GM19351 (cell line): ENCODE results near the gene MUSK.
"Not testable (repeated sequence)": the region's sequence is repeated elsewhere in the genome, so short reads cannot be mapped to it uniquely, and the experiment has no call there.

Experiments used
- ATAC-seq: cut with Tn5 transposase; IDR thresholded peaks from one replicate; pipeline ENCODE4 v1.9.1; 2021; ENCODE audit warnings: mild to moderate bottlenecking, moderate library complexity; ENCODE audit not compliant: unreplicated experiment

Gene MUSK

DNA sequence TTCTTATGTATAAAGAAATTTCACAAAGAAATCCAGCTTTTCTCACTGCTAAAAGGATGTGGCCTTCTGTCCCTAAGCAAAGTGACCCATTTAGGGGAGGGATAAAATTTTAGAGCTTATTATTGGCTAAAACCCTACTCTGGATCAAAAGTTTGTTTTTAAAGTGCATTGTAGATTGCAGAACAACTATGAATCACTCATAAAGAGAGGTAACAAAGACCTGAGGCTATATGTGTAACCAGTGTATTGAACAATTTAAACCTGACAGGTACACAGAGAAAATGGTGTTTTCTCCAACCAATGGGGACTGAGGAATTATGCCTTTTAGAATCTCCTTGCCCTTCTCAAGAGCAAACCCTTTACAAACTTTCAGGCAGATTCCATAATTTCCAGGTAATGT lies 86.6 kb downstream of the MUSK start:
- ATAC-seq: no peak

DNA sequence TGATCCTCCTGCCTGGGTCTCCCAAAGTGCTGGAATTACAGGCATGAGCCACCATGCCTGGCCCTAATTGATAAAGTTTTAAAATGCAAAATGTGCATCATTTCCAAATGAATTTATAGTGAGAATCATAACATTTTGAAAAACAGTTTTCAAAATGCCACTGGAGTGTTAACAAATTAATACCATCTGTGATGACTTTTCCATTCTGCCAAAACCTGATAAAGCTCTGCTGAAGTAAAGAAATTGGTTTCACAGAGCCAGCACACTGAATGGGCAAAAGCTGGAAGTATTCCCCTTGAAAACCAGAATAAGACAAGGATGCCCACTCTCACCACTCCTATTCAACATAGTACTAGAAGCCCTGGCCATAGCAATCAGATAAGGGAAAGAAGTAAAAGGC lies 89.6 kb downstream of the MUSK start:
- no peak for ATAC-seq

GRCh38 chr9:110762783-110763182 lies 94.2 kb downstream of the MUSK start:
- no peak for ATAC-seq

DNA sequence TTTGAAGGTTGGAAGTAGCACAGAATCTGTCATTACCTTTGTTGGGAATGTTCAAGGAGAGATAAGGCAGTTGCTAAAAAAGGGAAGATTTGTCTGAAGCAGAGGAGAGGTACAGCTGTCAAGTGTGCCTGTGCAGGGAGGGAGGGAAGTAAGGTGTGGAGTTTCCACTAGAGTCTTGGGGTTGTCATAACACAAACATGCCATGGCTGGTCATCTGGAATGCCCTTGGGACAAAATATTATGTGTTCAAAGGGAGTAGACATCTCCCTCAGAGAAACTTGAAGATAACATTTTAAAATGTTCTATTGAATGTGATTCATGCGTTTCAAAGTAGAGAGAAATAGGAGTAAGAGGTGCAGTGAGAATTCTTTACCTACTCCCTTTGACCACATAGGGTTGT lies 95.0 kb downstream of the MUSK start:
- ATAC-seq: no peak

- no peak for ATAC-seq
Observed at GRCh38 chr9:110764006-110764405, 95.4 kb downstream of the MUSK start.

- no peak for ATAC-seq
Observed at GRCh38 chr9:110765926-110766325, 97.3 kb downstream of the MUSK start.

GRCh38 chr9:110767559-110768063 lies 99.0 kb downstream of the MUSK start:
- no peak for ATAC-seq

GRCh38 chr9:110768886-110769285 lies 100.3 kb downstream of the MUSK start:
- ATAC-seq: no peak

- ATAC-seq: no peak
Observed at GRCh38 chr9:110769667-110770066, 101.1 kb downstream of the MUSK start.

DNA sequence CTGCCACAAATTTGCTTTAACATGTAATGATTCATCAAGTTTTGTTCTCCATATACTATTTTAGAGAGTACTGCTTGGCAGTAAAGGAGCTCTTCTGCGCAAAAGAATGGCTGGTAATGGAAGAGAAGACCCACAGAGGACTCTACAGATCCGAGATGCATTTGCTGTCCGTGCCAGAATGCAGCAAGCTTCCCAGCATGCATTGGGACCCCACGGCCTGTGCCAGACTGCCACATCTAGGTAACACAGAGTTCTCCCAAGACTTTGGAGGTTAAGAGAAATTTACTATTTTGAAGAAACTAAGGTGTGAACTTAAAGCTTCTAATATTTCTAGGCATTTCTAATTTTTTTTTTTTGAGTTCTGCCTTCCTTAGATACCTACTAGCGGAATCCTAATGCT lies 107.1 kb downstream of the MUSK start:
- ATAC-seq: no peak

DNA sequence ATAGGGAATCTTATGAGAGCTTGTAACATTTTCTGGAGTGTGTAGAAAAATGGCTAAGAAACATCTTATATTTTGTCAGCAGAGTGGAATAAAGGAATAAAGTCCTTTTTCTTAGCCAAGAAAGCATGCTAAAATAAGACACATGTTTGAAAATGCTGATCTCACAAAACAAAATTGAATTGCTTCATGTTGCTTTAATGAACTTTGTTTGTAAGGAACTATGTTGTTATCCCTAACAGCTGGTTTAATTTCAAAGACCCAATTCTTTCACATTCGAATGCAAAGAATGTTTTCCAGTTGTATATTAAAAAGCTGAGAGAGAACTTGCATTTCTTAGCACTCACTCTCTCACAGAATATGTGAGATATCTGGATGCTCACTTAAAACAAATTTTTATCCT lies 107.6 kb downstream of the MUSK start:
- ATAC-seq: no peak

- ATAC-seq: no peak
Observed at GRCh38 chr9:110777196-110777875, 108.7 kb downstream of the MUSK start.

GRCh38 chr9:110777876-110778215 lies 109.3 kb downstream of the MUSK start:
- no peak for ATAC-seq

GRCh38 chr9:110782701-110783100 lies 114.1 kb downstream of the MUSK start:
- ATAC-seq: no peak

GRCh38 chr9:110784309-110784708 lies 115.7 kb downstream of the MUSK start:
- ATAC-seq: no peak

GRCh38 chr9:110785166-110785565 lies 116.6 kb downstream of the MUSK start:
- no peak for ATAC-seq

DNA sequence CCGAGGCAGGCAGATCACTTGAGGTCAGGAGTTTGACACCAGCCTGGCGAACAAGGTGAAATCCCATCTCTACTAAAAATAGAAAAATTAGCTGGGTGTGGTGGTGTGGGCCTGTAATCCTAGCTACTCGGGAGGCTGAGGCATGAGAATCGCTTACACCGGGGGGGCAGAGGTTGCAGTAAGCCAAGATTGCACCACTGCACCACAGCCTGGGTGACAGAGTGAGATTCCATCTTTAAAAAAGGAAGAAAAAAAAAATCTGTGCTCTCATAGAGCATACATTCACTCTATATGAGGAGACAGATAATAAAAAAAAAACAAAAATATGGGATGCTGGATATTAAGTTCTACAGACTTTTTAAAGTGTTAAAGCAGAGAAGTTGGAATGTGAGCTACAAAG lies 119.8 kb downstream of the MUSK start:
- not testable (repeated sequence) for ATAC-seq

DNA sequence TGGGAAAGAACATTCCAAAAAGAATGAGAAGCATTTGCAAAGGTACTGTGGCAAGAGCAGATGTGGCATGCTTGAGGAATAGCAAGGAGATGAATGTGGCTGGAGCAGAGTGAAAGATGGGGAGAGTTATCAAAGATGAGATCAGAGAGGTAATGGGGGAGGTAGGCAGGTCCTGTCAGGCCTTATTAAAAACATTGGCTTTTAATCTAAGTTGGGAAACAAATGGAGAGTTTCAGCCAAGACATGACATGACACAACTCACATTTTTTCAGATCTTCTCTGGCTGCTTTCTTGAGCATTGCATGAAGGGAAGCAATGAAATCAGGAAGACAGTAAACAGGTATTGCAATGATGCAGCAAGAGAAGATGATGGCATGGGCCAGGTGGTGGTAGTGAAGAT lies 120.3 kb downstream of the MUSK start:
- ATAC-seq: no peak

DNA sequence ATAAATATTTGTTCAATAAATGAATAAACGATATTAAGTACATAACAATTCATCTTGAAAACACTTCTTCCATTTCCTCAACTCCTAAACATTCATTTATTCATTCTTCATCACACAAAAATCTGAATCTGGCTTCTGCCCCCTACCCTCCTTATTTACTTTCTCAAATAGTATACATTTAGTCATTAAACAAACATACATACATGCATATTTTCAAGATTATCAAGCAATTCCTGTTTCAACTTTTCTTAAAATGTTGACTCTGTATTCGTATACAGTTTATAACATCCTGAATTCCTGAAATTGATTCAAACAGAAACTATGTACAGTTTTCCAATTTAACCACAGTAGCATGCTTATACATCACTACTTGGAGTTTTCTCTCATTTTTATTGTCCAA lies 129.0 kb downstream of the MUSK start:
- ATAC-seq: no peak

DNA sequence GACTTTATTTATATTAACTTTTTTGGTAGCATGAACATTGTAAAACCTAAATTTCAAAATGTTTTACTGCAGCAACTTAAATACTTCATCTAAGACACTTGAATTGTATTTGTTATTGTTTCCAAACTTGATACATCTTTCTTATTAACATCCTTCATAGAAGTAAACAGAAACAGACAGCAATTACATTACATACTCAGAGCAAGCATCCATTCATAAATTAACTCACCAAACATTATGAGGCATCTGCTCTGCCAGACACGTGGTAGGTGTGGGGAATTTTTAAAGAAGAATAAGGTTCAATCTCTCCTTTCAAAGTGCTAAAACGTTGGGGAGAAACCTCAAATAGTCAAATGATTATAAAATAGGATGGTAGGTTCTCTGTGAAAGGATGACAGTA lies 130.8 kb downstream of the MUSK start:
- ATAC-seq: no peak

DNA sequence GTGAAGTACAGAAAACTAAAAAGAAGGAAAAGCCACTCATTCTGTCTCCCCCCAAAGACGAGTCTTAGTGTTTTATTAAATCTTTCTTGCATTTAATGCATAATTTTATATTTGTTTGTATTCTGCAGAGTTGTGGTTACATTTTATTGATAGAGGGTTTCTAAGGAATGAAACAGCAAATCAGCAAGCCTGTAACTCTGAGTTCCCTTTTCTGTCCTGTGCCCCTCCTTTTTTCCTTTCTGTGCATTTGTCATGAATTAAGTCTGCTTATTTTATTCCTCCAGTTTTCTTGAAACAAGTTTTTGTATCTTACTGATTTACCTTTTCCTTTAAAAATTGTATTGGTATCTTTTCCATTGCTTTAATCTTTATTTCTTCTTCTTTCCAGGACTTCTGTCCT lies 132.8 kb downstream of the MUSK start:
- ATAC-seq: no peak

- ATAC-seq: no peak
Observed at GRCh38 chr9:110802416-110803035, 133.9 kb downstream of the MUSK start.
